Activated T-cell treated with anti-CD3 and anti-CD28 coated beads for 4 hours (primary cell): ENCODE data around the gene COG4.
A peak's percentile ranks its signal among the peaks of the same experiment; 100 is the strongest.

Experiments used
- DNase-seq: peaks from one replicate; pipeline ENCODE4 v3.0.0-alpha.2; 2020

COG4 gene

GRCh38 chr16:70430667-70431536 is 92.5 kb downstream of the COG4 start:
- peak; percentile 62 for DNase-seq
